PFSK-1 (cell line): Measurements from ENCODE around the gene C5.

Experiments
- POLR2AphosphoS5 ChIP-seq: IDR thresholded peaks from 2 replicates; pipeline ENCODE4 v1.6.1; 2012; ENCODE audit warnings: low read depth, mild to moderate bottlenecking, control low read depth, low read length, moderate library complexity
- TF ChIP-seq, protein P1 (sequence below), 2 experiments: IDR thresholded peaks; 2 replicates each; pipeline versions ENCODE4 v1.6.1 to v1.8.0; 2011 to 2012; ENCODE audit warnings: low read depth in 2 of 2, low read length in 2 of 2, control low read depth in 1 of 2, inconsistent platforms in 1 of 2, mild to moderate bottlenecking in 1 of 2, moderate library complexity in 1 of 2; ENCODE audit not compliant: insufficient read depth in 1 of 2

DNA sequence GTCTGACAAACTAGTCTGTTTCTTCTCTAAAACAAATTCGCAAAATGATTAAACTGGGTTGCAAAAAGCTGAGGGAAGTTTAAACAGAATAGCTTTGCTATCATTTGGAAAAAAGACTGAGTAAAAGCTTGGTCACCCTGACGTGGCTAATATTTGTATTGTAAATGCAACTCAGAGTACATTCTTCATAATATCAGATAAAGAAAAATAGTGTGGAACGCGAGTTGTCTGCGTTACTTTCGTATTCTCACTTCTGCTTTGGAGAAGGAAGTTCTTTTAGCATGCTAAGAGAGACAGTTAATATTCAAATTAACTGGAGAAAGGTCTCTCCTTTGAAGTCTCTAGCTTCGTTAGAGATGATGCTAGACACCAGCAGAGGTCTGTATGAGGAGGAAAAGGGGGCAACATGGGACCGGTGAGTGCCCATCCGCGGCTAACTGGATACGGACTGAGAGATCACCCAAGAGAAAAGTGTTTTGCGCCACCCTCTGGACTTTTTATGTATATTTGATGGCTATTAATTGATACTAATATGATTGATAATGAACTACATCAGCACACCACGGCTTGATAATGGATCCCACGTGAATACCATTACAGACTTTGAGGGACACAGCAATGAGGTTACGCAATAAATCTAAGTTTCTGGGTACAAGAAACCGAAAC is 21.8 kb upstream of the C5 start:
- no peak for TF ChIP-seq POLR2AphosphoS5
- TF ChIP-seq, protein P1, sequence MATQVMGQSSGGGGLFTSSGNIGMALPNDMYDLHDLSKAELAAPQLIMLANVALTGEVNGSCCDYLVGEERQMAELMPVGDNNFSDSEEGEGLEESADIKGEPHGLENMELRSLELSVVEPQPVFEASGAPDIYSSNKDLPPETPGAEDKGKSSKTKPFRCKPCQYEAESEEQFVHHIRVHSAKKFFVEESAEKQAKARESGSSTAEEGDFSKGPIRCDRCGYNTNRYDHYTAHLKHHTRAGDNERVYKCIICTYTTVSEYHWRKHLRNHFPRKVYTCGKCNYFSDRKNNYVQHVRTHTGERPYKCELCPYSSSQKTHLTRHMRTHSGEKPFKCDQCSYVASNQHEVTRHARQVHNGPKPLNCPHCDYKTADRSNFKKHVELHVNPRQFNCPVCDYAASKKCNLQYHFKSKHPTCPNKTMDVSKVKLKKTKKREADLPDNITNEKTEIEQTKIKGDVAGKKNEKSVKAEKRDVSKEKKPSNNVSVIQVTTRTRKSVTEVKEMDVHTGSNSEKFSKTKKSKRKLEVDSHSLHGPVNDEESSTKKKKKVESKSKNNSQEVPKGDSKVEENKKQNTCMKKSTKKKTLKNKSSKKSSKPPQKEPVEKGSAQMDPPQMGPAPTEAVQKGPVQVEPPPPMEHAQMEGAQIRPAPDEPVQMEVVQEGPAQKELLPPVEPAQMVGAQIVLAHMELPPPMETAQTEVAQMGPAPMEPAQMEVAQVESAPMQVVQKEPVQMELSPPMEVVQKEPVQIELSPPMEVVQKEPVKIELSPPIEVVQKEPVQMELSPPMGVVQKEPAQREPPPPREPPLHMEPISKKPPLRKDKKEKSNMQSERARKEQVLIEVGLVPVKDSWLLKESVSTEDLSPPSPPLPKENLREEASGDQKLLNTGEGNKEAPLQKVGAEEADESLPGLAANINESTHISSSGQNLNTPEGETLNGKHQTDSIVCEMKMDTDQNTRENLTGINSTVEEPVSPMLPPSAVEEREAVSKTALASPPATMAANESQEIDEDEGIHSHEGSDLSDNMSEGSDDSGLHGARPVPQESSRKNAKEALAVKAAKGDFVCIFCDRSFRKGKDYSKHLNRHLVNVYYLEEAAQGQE (IDR thresholded peaks at IDR 0.05; ENCODE audit: insufficient read depth in 1 of 2, low read depth in 2 of 2, low read length in 2 of 2): no peak
